HepG2 (cell line): ENCODE results near the gene HAGHL. TPM values are rescaled to one million over a fixed set of nuclear protein-coding genes. Genes with fewer than 3 reads are reported as not detected.
A peak's percentile ranks its signal among the peaks of the same experiment; 100 is the strongest.

Experiments
- ATAC-seq: fragments of 200-7000 bp; cut with Tn5 transposase; 3 replicates; pipeline ENCODE4 v1.9.1; 2020; ENCODE audit warnings: mild to moderate bottlenecking, moderate library complexity
- BruUV-seq: library from RNA; stranded (reverse); fragments of 400-500 nt; replicated peaks from 2 replicates; lab custom pipeline; 2021; lab: Mats Ljungman, UMichigan
- CTCF ChIA-PET: fragments of 300-600 bp; formaldehyde crosslinking; extraction: SDS; loops from one replicate; lab custom pipeline; 2021; ENCODE audit warnings: low total read pairs, inconsistent platforms, low intra/inter-chr PET ratio; lab: Yijun Ruan, JAX
- POLR2A ChIA-PET: fragments of 350-600 bp; sonication (Branson Sonifier 250); formaldehyde crosslinking; loops from one replicate; lab custom pipeline; 2020; ENCODE audit warnings: antibody characterized with exemption, inconsistent platforms; lab: Yijun Ruan, JAX
- DNase-seq: peaks from one replicate; pipeline ENCODE4 v3.0.0-alpha.2; 2015; ENCODE audit warnings: low spot score
- FAIRE-seq: peaks from 3 replicates; lab custom pipeline; 2011; peaks lifted over from hg19 to GRCh38; lab: Jason Lieb, UNC
- H2AFZ ChIP-seq: one replicate; pipeline ENCODE4 v1.6.1; 2011; ENCODE audit warnings: low read length, inconsistent platforms
- H3K27ac ChIP-seq: fragments of 300-600 bp; 3 replicates; pipeline ENCODE4 v1.8.0; 2011; ENCODE audit warnings: mixed run types, mild to moderate bottlenecking, mixed read lengths, low read length, inconsistent platforms; ENCODE audit not compliant: insufficient read depth; ENCODE audit errors: extremely low read length
- H3K27me3 ChIP-seq, 2 experiments: fragments of 200-600 bp in 1 of 2; 2 replicates in 1 of 2; 3 replicates in 1 of 2; pipeline versions ENCODE4 v1.6.0 to v1.8.0; 2011; ENCODE audit warnings: low read length in 2 of 2, mild to moderate bottlenecking in 2 of 2, moderate library complexity in 2 of 2, inconsistent platforms in 1 of 2; ENCODE audit not compliant: insufficient read depth in 2 of 2, control insufficient read depth in 1 of 2
- H3K36me3 ChIP-seq, 2 experiments: fragments of 200-600 bp in 1 of 2; replicated peaks in 1 of 2; 2 replicates in 1 of 2; 3 replicates in 1 of 2; pipeline versions ENCODE4 v1.5.1 to v1.8.0; 2011; ENCODE audit warnings: low read length in 2 of 2, inconsistent platforms in 1 of 2; ENCODE audit not compliant: insufficient read depth in 2 of 2, control insufficient read depth in 1 of 2
- H3K4me1 ChIP-seq: 2 replicates; pipeline ENCODE4 v1.5.1; 2012; ENCODE audit warnings: low read length, inconsistent platforms; ENCODE audit not compliant: insufficient read depth
- H3K4me2 ChIP-seq: 2 replicates; pipeline ENCODE4 v1.6.0; 2011; ENCODE audit warnings: low read depth, low read length, inconsistent platforms
- H3K4me3 ChIP-seq, 3 experiments: fragments of 200-600 bp in 1 of 3; sonication (generic), shearing (Covaris generic) in 1 of 3; replicated peaks in 1 of 3; 2 replicates each; pipeline ENCODE4 v1.5.1; 2011 to 2016; ENCODE audit warnings: low read length in 3 of 3, inconsistent platforms in 2 of 3, low read depth in 2 of 3, mild to moderate bottlenecking in 2 of 3, control low read depth in 1 of 3, mixed read lengths in 1 of 3; ENCODE audit not compliant: insufficient read depth in 1 of 3
- H3K79me2 ChIP-seq: one replicate; pipeline ENCODE4 v1.6.1; 2011; ENCODE audit warnings: low read length, inconsistent platforms; ENCODE audit not compliant: insufficient read depth
- H3K9ac ChIP-seq: 2 replicates; pipeline ENCODE4 v1.6.0; 2011; ENCODE audit warnings: mild to moderate bottlenecking, low read depth, low read length, inconsistent platforms; ENCODE audit not compliant: insufficient read depth
- H3K9me3 ChIP-seq: 2 replicates; pipeline ENCODE4 v1.5.1; 2012; ENCODE audit warnings: mild to moderate bottlenecking, low read length
- H4K20me1 ChIP-seq: 2 replicates; pipeline ENCODE4 v1.6.0; 2011; ENCODE audit warnings: inconsistent platforms, mild to moderate bottlenecking, low read length, moderate library complexity; ENCODE audit not compliant: insufficient read depth
- ARNTL ChIP-seq: sonication (generic); formaldehyde crosslinking; IDR thresholded peaks from 2 replicates; pipeline ENCODE4 v1.4.0; 2020; ENCODE audit warnings: mild to moderate bottlenecking, missing genetic modification reagents
- DRAP1 ChIP-seq: IDR thresholded peaks from 2 replicates; pipeline ENCODE4 v1.6.1; 2016; ENCODE audit warnings: missing genetic modification reagents, missing compliant biosample characterization
- HNF4G ChIP-seq, 2 experiments: sonication (generic) in 1 of 2; formaldehyde crosslinking in 1 of 2; IDR thresholded peaks; 2 replicates each; pipeline versions ENCODE4 v1.4.0 to v1.6.1; 2011 to 2020; ENCODE audit warnings: borderline replicate concordance in 2 of 2, low read depth in 2 of 2, mild to moderate bottlenecking in 2 of 2, low read length in 1 of 2, missing genetic modification reagents in 1 of 2, moderate library complexity in 1 of 2
- MTA3 ChIP-seq: sonication (generic); formaldehyde crosslinking; IDR thresholded peaks from 2 replicates; pipeline ENCODE4 v1.4.0; 2020; ENCODE audit warnings: missing genetic modification reagents
- NR2F1 ChIP-seq, 2 experiments: fragments of 450-650 bp in 1 of 2; formaldehyde crosslinking in 1 of 2; IDR thresholded peaks; 2 replicates each; pipeline versions ENCODE4 v1.5.0 to v1.6.1; 2016 to 2020; ENCODE audit warnings: mild to moderate bottlenecking in 1 of 2, missing compliant biosample characterization in 1 of 2, missing genetic modification reagents in 1 of 2, moderate library complexity in 1 of 2
- SP4 ChIP-seq: sonication (generic); formaldehyde crosslinking; IDR thresholded peaks from 2 replicates; pipeline ENCODE4 v1.8.1; 2023; ENCODE audit warnings: mild to moderate bottlenecking, missing genetic modification reagents
- USF2 ChIP-seq, 2 experiments: sonication (generic) in 1 of 2; formaldehyde crosslinking in 1 of 2; IDR thresholded peaks; 2 replicates each; pipeline versions ENCODE4 v1.5.1 to v1.6.1; 2011 to 2020; ENCODE audit warnings: borderline replicate concordance in 1 of 2, low read depth in 1 of 2, low read length in 1 of 2, mild to moderate bottlenecking in 1 of 2, missing genetic modification reagents in 1 of 2, moderate library complexity in 1 of 2
- ZNF3 ChIP-seq: IDR thresholded peaks from 2 replicates; pipeline ENCODE4 v1.7.0; 2017; ENCODE audit warnings: inconsistent platforms
- ZNF788 ChIP-seq: sonication (generic); formaldehyde crosslinking; IDR thresholded peaks from 2 replicates; pipeline ENCODE4 v1.5.0; 2020; ENCODE audit warnings: mild to moderate bottlenecking, missing genetic modification reagents, borderline replicate concordance
- ZNF792 ChIP-seq: IDR thresholded peaks from 2 replicates; pipeline ENCODE4 v1.6.1; 2016
- WGBS: methylation state at CpG from one replicate; pipeline ENCODE4 v1.1.6; 2017; ENCODE audit warnings: low lambda C conversion rate; 5-methylcytosine and 5-hydroxymethylcytosine counted together
- in situ Hi-C: cut with HindIII; loops from 2 replicates; pipeline ENCODE4 v1.10.0; 2017; ENCODE audit warnings: low pct_unique_long_range_greater_than_20kb; ENCODE audit not compliant: extremely low pct_ligation_motif_present
- intact Hi-C: fragments of 100-400 bp; cut with micrococcal nuclease; formaldehyde crosslinking; loops from one replicate; pipeline ENCODE4 v1.10.0; 2022; ENCODE audit not compliant: unreplicated experiment
- polyA plus RNA-seq, 8 experiments: library from polyadenylated mRNA; depleted of rRNA in 3 of 8; stranded (reverse) in 7 of 8; unstranded in 1 of 8; fragments of >200 nt; fragmentation: Illumina TruSeq in 4 of 8; extraction: Trizol in 4 of 8; gene quantifications; 2 replicates each; pipeline versions ENCODE4 v1.2.1 to v1.2.3, GENCODE V29; 2011 to 2016; ENCODE audit warnings: low read depth in 4 of 8, missing spikeins in 1 of 8, mixed read lengths in 1 of 8; ENCODE audit not compliant: insufficient read depth in 1 of 8
- total RNA-seq, 5 experiments: library from RNA; depleted of rRNA; stranded (reverse); fragments of >200 nt; fragmentation: Illumina TruSeq; extraction: Trizol; gene quantifications; 2 replicates each; pipeline ENCODE4 v1.2.3, GENCODE V29; 2016; ENCODE audit warnings: low read depth in 1 of 5
- TF ChIP-seq, protein P1 (sequence below): sonication (generic); formaldehyde crosslinking; IDR thresholded peaks from 2 replicates; pipeline ENCODE4 v1.9.0; 2021; ENCODE audit warnings: missing genetic modification reagents, borderline replicate concordance
- TF ChIP-seq, protein P2 (sequence below): sonication (generic); formaldehyde crosslinking; IDR thresholded peaks from 2 replicates; pipeline ENCODE4 v1.4.0; 2020; ENCODE audit warnings: mild to moderate bottlenecking, missing genetic modification reagents

Gene HAGHL
- total and polyA plus RNA-seq, 2 of the 13 experiments (the other 11 are each of a cell fraction or from before 2014, with no cell fraction given) = 3.4 to 8.4 TPM

DNA sequence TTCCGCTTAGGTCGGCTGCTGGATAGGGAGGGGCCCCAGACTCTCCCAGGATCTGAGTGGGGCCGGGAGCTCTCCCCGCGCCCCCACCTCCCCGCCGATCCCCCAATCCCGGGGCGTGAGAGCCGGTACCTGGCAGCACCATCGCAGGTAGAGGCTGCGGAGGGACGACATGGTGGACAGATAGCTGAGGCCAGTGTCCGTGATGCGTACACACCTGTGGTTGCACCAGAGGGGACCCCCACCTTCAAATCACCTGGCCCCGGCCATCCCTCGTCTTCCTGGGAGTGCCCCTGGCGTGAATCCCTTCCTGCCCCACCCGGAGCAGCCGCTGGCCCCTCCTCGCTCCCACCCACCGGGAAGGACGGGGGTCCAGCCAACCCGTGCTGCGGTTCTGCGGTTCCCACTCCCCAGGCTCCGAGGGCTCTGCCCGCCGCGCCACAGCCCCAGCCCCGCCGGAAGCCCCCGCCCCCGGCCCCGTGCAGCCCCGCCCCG, 32.0 kb upstream of the HAGHL start (continued):
- TF ChIP-seq, protein P1, sequence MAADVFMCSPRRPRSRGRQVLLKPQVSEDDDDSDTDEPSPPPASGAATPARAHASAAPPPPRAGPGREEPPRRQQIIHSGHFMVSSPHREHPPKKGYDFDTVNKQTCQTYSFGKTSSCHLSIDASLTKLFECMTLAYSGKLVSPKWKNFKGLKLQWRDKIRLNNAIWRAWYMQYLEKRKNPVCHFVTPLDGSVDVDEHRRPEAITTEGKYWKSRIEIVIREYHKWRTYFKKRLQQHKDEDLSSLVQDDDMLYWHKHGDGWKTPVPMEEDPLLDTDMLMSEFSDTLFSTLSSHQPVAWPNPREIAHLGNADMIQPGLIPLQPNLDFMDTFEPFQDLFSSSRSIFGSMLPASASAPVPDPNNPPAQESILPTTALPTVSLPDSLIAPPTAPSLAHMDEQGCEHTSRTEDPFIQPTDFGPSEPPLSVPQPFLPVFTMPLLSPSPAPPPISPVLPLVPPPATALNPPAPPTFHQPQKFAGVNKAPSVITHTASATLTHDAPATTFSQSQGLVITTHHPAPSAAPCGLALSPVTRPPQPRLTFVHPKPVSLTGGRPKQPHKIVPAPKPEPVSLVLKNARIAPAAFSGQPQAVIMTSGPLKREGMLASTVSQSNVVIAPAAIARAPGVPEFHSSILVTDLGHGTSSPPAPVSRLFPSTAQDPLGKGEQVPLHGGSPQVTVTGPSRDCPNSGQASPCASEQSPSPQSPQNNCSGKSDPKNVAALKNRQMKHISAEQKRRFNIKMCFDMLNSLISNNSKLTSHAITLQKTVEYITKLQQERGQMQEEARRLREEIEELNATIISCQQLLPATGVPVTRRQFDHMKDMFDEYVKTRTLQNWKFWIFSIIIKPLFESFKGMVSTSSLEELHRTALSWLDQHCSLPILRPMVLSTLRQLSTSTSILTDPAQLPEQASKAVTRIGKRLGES = no peak
- TF ChIP-seq, all 625 proteins: peak for 0

DNA sequence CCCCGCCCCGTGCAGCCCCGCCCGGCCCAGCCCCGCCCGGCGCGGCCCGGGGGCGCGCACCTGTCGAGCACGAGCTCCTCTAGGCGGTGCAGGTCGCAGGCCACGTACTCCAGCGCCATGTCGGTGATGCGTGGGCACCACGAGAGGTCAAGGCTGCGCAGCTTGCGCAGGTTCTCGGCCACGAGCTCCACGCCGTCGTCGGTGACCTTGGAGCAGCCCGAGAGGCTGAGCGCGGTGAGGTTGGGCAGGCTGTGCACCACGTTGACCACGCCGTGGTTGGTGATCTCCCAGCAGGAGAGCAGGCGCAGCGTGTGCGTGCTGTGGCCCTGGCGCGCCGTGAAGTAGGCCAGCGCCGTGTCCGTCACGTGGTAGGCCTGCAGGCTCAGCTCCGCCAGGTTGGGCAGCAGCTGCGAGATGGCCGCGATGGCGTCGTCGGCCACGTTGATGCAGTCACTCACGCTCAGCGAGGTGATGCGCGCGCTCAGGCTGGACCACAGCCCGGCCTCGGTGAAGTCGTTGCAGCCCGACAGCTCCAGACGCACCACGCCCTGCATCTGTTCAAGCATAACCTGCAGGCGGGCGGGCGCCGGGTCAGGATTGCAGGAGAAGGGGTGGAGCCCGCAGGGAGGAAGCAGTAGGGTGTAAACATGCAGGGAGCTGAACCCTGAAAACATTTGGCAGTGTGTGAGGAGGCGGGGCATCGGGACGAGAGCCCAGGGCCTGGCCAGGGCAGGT, 31.4 kb upstream of the HAGHL start:
- no peaks in the 10 kb centered on the region for H3K9me3 ChIP-seq
- ChIA-PET POLR2A (interaction anchor here (0.6 to 3.4 kb wide), 9 partner anchors 12 to 65 kb away, joined by 3 to 21 read pairs (median 4); partner anchors contain the start of genes ANTKMT, METRN, MSLN and RHBDL1), CTCF (no interaction called here)
- H3K9ac ChIP-seq = no peak overlapping the region
- in situ Hi-C loops (no loop called here), intact Hi-C loops (no loop called here)
- no peak for FAIRE-seq
- H4K20me1 ChIP-seq = no peaks in the 10 kb centered on the region
- peak; percentile 31 for ATAC-seq
- peaks cover 12% of the 10 kb centered on the region for H3K4me1 ChIP-seq
- BruUV-seq = no TSS peak
- no peaks in the 10 kb centered on the region for H3K36me3 ChIP-seq
- peaks cover 15 to 45% of the 10 kb centered on the region in 2 experiments for H3K27me3 ChIP-seq
- no peak for DNase-seq
- H3K4me3 ChIP-seq = peak overlapping the region in 2 of 3 experiments; percentile 57 to 65; a peak in 3 of 6 replicates
- no peak overlapping the region for H3K27ac ChIP-seq
- no peaks in the 10 kb centered on the region for H3K79me2 ChIP-seq
- 1% methylated on average over 17 of the region's 71 CpGs for WGBS
- H3K4me2 ChIP-seq = peak overlapping the region; percentile 74
- no peak overlapping the region for H2AFZ ChIP-seq
- TF ChIP-seq ARNTL (CRISPR knock-in tag) = 0 out of 2 replicates have a peak, but pooled peaks have one; percentile 21
- TF ChIP-seq, protein P2, sequence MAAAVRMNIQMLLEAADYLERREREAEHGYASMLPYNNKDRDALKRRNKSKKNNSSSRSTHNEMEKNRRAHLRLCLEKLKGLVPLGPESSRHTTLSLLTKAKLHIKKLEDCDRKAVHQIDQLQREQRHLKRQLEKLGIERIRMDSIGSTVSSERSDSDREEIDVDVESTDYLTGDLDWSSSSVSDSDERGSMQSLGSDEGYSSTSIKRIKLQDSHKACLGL (CRISPR knock-in tag) = peak; percentile 84
- TF ChIP-seq MTA3 (CRISPR knock-in tag) = no peak
- no peak for TF ChIP-seq HNF4G (IDR thresholded peaks at IDR 0.05; ENCODE audit: borderline replicate concordance, low read depth, low read length)
- TF ChIP-seq HNF4G (CRISPR knock-in tag; IDR thresholded peaks at IDR 0.05; ENCODE audit: borderline replicate concordance, low read depth) = 0 out of 2 replicates have a peak, but pooled peaks have one; percentile 23
- no peak for TF ChIP-seq SP4 (CRISPR knock-in tag)
- TF ChIP-seq ZNF792 (CRISPR knock-in tag) = no peak
- 0 out of 2 replicates have a peak, but pooled peaks have one; percentile 28 for TF ChIP-seq ZNF3 (CRISPR knock-in tag)
- TF ChIP-seq USF2 (IDR thresholded peaks at IDR 0.05; ENCODE audit: low read depth, low read length) = peak; percentile 40; the same call in 1 of the 2 replicates
- no peak for TF ChIP-seq USF2 (CRISPR knock-in tag; IDR thresholded peaks at IDR 0.05; ENCODE audit: borderline replicate concordance)
- TF ChIP-seq NR2F1 (CRISPR knock-in tag; IDR thresholded peaks at IDR 0.05) = no peak
- TF ChIP-seq DRAP1 (CRISPR knock-in tag) = no peak
- peak; percentile 86 for TF ChIP-seq ZNF788 (CRISPR knock-in tag)
